Choroid plexus epithelial cell (primary cell): Measurements from ENCODE around the gene POLR2H.

ENCODE experiments used
- DNase-seq: peaks from one replicate; pipeline ENCODE4 v3.0.0-alpha.2; 2010; ENCODE audit warnings: low read depth
- H3K4me3 ChIP-seq: 2 replicates; pipeline ENCODE4 v1.5.1; 2011; ENCODE audit warnings: low read depth, mild to moderate bottlenecking, control low read depth, low read length, moderate library complexity
- CTCF ChIP-seq: conservative IDR thresholded peaks from 2 replicates; pipeline ENCODE4 v1.5.1; 2011; ENCODE audit warnings: low read depth, mild to moderate bottlenecking, control low read depth, inconsistent platforms, low read length, moderate library complexity

POLR2H gene

GRCh38 chr3:184353546-184353941 is 8.0 kb upstream of the POLR2H start:
- no peak for DNase-seq
- H3K4me3 ChIP-seq = no peak overlapping the region
- TF ChIP-seq CTCF = no peak

DNA sequence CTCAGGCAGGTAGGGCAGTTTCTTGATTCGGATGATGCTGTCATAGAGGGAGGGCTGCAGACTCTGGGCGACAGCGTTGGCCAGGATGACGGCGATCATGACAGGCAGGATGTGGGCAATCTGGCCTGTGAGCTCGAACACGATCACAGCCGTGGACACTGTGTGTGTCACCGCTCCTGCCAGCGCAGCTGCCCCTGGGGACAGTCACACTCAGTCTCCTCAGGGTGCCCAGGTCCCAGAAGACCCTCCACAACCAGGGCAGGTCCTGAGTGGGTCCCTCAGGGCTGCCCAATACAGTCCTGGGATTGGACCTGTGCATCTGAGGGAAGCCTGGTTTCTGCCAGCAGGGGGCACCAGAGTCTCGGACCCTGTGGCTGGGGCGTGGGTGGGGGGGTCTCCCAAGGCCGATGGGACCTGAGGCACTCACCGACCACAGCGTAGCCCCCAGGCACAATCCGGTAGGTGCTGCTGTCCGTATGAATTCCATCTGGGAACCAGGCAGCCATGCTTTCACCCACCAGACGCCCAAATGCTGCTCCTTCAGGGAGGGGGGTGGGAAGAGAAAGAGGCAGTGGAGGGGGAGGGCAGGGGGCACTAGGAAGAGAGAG is 7.3 kb upstream of the POLR2H start:
- peak; percentile 86 for TF ChIP-seq CTCF
- H3K4me3 ChIP-seq = no peak overlapping the region
- DNase-seq = no peak

GRCh38 chr3:184354754-184355153 is 6.8 kb upstream of the POLR2H start:
- H3K4me3 ChIP-seq = no peak overlapping the region
- no peak for DNase-seq
- TF ChIP-seq CTCF = no peak

DNA sequence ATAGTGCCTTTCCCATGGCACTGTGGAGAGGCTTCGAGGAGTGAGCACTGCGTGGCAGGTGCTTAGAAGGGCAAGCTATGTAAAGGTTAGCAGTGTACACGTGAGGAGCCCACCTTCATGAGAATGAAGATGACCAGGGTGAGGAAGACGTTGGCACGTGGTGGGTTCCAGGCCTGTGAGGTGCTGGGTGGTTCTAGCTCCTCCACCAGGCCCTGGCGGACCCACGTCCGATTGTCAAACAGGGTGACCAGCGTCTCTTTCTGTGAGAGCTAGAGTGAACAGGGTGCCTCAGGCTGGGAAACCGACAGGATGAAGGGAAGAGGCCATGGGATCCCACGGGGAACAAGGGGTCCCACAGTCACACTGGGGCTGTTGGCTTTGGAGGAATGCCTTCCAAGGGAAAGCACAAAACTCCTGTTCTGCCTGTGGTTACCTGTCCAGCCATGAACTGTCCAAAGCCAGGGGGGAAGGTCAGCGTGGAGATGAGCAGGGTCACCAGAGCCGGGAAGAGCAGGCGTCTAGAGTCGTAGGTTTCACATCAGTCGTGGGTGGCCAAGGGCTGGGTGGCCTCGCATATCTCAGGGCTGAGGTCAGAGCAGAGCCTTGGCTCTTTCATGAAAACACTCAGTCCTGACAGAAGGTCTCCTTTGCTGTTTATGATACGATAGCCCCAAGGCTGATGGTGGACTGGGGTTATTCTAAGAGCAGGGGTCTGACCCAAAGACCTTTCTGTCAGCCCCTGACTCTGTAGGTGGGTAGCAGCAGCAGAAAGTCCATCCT is 6.1 kb upstream of the POLR2H start:
- no peak overlapping the region for H3K4me3 ChIP-seq
- no peak for TF ChIP-seq CTCF
- no peak for DNase-seq

DNA sequence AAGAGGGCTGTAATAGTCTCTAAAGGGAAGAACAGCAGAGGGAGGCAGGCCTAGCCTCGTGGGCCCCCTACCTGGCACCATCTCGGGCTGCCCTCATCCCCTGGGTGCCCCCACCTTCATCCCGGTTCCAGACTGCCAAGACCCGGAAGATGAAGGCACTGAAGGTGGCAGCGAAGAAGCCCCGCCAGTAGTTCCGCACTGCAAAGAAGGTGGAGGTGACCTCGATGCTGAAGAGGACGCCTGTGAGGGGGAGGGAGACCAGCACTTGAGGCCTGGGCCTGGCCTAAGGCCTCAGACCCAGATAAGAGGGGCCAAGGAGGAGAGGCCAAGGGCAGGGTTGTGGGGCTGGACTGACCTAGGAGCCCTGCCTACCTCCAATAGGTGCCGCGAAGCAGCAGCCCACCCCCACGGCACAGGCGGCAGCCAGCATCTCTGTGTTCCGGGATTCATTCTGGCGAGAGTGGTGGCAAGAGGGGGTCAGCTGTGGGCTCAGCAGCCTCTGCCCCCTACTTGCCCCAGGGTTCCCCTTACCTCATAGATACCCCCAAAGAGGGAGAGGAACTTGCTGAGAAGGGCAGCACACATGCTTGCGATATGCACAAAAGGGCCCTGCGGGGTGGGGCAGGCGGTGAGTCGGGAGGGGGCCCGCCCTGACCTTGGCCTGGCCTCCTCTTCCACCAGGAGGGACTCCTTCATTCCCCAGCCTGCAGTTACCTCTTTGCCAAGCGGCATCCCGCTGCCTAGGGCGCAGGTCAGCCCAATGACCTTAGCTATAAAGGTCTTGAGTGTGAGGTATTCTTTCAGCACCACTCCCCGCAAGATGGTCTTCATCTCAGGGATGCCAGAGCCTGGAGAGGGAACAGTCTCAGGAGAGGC is 4.0 kb upstream of the POLR2H start:
- TF ChIP-seq CTCF = no peak
- H3K4me3 ChIP-seq = no peak overlapping the region

DNA sequence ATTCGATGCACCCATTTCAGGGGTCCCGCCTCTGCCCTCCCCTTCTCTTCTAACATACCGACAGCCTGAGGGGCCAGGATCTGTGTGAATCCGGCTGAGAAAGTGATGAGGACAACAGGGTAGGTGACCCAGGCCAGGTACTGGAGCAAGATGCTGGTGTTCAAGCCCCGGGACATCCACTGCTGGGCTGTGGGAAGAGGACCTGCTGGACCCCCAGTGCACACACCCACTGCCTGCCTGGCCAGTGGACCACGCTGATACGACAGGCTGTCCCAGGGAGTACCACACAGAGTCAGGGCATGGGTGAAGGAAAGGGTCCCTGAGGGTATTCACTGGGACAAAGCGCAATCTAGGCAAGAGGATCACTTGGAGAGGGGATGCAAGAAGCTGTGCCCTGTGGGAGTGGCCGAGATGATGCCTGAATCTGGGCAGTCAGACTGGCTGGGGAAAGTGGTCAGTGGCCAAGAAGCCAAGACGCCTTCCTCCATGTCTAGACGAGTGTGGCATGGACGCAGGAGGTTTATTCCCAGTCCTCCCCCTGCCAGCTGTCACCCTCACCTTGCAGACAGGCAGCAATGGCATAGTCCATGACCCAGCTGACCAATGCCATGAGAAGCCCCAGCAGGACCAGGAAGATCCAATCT is 3.3 kb upstream of the POLR2H start:
- DNase-seq = no peak
- no peak overlapping the region for H3K4me3 ChIP-seq
- TF ChIP-seq CTCF = no peak

More for the DNA sequence above, 4.0 kb upstream of the POLR2H start:
- no peak for DNase-seq
